Amniotic stem cell (primary cell): Measurements from ENCODE around the gene TMEM271.
"Not testable (repeated sequence)": the region's sequence is repeated elsewhere in the genome, so short reads cannot be mapped to it uniquely, and the experiment has no call there.

Experiments
- DNase-seq: peaks from one replicate; lab custom pipeline; 2025; lab: John Stamatoyannopoulos, UW

Gene TMEM271

GRCh38 chr4:609400-610050 is 33.4 kb upstream of the TMEM271 start:
- DNase-seq, result no peak

- DNase-seq, result no peak
Measured at GRCh38 chr4:608236-608635, 32.1 kb upstream of the TMEM271 start.

- DNase-seq, result no peak
Measured at GRCh38 chr4:605702-606425, 29.8 kb upstream of the TMEM271 start.

- DNase-seq, result no peak
Measured at GRCh38 chr4:604131-604530, 28.0 kb upstream of the TMEM271 start.

GRCh38 chr4:602559-602942 is 26.5 kb upstream of the TMEM271 start:
- DNase-seq, result no peak

DNA sequence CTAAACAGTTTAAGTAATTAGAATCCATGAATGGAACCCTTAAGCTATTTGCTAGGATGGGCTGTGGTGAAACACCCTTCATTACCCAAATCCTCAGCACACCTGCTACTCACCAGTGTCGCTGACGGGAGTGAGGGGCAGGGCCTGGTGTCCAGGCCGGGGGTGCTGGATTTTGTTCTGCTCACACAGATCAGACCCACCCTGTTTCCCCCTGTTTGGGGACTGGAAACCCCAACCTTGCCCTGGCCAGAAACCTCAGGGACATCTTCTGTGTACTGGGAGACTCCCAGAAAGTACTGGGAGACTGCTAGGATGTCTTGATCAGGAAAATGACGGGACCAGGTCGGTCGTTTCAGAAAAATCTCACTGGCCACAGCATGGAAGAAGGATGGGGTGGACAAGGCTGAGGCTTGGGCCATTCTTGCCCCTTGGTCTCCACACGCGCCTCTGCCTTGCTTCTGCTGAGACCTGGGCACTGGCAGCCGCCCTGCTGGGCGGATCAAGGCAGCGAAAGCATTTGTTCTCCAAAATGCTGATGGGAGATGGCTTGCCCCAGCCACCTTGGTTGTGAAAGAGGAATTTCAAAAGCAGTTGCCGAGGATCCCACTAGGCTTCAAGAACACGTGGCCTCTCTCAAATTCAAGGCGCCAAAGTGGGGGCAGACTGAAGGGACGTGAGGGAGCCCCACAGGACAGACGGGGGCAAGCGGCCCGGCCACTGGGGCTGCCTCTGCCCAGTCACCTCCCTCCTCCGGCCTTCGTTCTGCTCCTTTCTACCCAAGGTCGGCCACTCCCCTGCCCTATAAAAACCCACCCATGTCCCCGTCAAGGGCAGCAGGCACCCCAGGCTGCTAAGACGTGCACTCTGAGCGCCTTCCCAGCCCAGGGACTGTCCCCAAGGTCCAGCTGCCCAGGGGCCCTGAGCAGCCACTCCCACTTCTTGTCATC is 25.8 kb upstream of the TMEM271 start:
- DNase-seq, result no peak

DNA sequence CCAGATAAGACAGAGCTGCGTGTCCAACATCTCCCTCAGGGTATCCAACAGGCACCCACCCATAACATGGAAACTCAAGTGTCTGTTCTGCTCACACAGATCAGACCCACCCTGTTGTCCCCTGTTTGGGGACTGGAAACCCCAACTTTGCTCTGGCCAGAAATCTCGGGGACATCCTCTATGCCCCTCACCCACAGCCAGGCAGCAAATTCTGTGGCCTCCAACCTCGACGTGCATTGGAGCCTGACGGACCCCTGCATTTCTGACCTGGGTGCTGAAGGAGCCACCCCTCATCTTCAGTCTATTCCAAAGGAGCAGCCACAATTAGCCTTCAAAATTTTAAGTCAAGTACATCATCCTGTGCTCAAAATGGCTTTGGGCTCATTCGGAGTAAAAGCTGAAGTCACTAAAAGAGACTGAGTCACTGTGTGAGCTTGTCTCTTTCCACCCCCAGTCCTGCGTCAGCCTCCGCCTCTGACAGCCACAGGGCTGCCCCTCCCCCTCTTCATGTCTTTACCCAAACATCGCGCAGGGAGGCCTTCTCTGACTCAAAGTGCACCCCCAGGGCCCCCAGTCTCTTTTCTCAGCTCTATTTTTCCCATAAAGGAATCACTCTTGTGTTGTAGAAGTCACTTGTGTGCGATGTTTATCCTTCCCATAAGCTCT is 24.9 kb upstream of the TMEM271 start:
- DNase-seq, result no peak

DNA sequence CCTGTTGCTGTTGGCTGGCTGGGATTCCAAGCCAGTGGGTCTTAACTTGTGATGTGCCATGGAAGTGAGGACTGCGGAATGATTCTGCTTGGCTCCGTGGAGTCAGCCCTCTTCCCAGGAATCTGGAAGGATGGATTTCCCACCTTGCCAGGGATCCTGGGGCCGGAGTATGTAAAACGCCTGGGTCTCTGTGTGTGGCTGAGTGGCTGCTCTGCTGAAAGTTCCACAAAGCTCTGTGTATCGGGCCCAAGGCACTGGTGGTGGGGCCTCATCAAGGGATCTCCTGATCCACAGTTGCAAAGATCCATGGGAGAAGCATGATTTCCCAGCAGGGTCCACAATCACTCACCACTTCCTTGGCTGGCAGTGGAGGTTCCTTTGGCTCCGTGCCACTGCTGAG is 24.1 kb upstream of the TMEM271 start:
- DNase-seq, result no peak

- DNase-seq, result no peak
Measured at GRCh38 chr4:598925-599324, 22.8 kb upstream of the TMEM271 start.

- no peak for DNase-seq
Measured at GRCh38 chr4:592825-593520, 16.9 kb upstream of the TMEM271 start.

DNA sequence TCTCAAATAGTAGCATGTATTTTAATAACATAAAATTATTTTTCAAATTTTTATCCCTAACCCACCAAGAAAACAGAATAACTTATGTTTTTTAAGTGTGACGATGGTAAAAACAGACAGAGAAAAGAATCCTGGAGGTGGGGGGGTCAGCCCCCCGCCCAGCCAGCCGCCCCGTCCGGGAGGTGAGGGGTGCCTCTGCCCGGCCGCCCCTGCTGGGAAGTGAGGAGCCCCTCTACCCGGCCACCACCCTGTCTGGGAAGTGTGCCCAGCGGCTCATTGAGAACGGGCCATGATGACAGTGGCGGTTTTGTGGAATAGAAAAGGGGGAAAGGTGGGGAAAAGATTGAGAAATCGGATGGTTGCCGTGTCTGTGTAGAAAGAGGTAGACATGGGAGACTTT is 16.1 kb upstream of the TMEM271 start:
- DNase-seq, result not testable (repeated sequence)

DNA sequence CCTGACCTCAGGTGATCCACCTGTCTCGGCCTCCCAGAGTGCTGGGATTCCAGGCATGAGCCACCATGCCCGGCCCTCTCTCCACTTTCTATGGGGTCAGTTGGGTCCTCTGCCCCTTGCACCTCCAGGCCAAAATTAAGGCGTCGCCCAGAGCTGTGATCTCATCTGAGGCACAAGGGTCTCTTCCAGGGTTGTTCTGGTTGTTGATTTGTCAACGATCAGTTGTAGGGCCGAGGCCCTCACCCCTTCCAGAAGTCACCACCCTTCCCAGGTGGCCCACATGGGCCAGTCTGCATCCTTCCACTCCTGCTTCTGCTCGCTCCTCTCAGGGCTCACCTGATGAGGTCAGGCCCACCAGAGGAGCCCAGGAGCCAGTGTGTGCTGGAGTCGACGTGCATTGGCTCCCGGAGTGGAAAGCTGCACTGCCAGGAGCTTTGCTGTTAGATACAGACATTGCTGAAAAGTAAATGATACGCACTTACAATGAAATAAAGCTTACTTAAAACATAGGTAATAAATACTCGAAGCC is 14.3 kb upstream of the TMEM271 start:
- DNase-seq, result no peak

- DNase-seq, result no peak
Measured at GRCh38 chr4:589219-589963, 13.3 kb upstream of the TMEM271 start.

DNA sequence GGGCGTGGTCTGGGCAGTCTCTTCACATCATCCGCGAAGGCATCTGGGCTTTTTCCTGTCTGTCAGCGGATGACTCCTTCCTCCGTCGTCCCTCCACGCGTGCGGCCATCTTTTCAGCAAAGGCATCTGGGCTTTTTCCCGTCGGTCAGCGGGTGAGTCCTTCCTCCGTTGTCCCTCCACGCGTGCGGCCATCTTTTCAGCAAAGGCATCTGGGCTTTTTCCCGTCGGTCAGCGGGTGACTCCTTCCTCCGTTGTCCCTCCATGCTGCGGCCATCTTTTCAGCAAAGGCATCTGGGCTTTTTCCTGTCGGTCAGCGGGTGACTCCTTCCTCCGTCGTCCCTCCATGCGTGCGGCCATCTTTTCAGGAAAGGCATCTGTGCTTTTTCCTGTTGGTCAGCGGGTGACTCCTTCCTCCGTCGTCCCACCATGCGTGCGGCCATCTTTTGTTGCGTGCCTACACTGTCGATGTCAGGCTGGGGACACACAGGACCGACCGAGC is 12.3 kb upstream of the TMEM271 start:
- no peak for DNase-seq

DNA sequence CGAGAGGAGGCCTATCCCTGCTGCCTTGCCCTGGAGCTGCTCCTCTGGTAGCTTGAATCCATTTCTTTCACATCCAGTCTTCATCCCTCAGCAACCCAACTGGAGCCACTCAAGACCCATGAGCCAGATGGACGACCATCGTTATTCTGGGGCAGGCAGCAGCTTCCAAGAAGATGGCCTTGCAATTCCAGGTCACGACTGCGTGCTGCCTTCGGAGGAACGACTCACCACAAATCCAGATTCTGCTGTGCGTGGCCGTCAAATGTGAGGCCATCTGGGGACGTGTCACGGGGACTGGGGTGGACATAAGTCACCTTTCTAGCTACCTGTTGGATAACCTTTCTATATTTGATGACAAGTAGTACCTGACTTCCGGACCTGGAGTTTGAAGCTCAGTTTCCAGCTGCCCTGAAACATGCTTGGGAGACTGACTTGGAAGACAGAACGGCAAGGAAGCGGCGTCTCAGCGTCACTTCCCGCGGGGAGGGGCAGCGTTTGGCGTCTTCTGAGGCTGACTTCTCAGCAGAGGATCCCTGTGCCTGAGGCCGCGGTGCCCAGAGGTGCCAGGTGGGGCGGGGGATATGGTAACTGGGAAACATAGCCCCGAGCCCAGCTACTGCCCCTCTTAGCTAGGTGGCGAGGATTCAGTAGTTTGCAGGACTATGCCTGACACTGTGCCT is 11.7 kb upstream of the TMEM271 start:
- DNase-seq, result no peak

GRCh38 chr4:583820-584219 is 7.7 kb upstream of the TMEM271 start:
- no peak for DNase-seq

DNA sequence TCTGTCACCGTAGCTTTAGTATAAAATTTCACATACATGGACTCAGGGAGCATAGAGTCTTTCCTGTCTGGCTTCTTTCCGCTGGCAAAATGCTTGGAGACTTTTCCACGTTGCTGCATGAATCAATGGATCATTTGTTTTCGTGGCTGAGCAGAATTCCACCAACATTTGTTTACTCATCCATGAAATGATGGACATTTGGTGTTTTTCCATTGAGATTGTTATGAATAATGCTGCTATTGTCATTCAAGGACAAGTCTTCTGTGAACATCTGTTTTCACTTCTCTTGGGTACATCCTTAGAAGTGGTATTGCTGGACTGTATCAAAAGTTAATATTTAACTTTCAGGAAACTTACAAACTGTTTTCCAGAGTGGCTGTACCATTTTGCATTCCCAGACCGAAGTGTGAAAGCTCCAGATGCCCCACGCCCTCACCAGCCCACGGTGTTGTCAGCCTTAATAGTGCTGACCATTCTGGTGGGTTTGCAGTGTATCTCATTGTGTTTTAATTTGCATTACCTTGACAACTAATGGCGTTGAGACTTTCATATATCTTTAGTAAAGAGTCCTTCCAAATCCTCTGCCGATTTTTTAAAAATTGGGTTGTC is 5.8 kb upstream of the TMEM271 start:
- DNase-seq, result no peak

DNA sequence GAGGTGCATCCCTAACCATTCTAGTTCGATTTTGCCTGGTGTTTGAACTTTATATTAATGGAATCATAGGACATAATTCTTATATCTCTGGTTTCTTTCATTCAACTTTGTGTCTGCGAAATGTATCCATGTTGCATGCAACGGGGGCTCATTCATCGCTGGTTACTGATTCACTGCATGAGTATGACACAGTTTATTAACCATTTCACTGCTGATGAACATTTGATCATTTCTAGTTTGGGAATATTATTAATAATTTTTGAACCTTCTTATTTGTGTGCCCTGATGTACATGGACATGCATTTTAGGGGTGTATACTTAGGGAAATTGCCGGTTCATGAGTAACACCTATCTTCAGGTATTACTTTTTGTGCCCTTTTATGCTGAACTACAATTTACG is 5.1 kb upstream of the TMEM271 start:
- no peak for DNase-seq

- DNase-seq, result no peak
Measured at GRCh38 chr4:579543-580175, 3.6 kb upstream of the TMEM271 start.
